Measurements from ENCODE around the gene ZMYND8. TPM values are rescaled to one million over a fixed set of nuclear protein-coding genes. Genes with fewer than 3 reads are reported as not detected.

Gene ZMYND8
- total RNA-seq, 2 donors from 2014 or later = 42.7 to 50.3 TPM

- H3K27ac Mint-ChIP-seq = peak overlapping the region; percentile 32
- H3K4me3 Mint-ChIP-seq = no peak overlapping the region
- H3K9me3 ChIP-seq (ENCODE audit: control insufficient read depth, low read length, poor library complexity, severe bottlenecking) = no peaks in the 10 kb centered on the region
- peaks cover 36% of the 10 kb centered on the region for H3K4me1 Mint-ChIP-seq
- ATAC-seq (no peak), DNase-seq (no peak)
- peaks cover 2% of the 10 kb centered on the region for H3K36me3 Mint-ChIP-seq (ENCODE audit: low read depth)
- no peaks in the 10 kb centered on the region for H3K27me3 Mint-ChIP-seq
Measured at GRCh38 chr20:47326658-47327268, 29.7 kb downstream of the ZMYND8 start.

DNA sequence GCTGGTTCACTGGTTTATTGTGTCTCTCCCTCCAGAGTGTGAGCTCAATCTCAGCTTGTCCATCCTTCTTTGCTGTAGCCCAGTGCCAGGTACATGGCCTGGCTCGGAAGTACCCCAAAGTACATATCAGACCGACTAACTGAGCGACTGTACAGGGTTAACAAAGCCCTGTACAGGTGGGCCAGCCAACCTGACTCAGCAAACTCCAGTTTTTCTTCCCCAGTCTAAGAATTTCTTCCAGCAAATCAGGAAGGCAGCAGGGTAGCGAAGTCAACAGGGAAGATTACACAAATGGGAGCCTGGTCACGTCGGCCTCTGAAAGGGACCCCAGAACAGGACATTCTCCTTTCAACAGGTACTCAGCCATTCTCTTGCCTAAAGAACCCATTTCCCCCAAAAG lies 31.3 kb downstream of the ZMYND8 start:
- H3K4me1 Mint-ChIP-seq = peaks cover 35% of the 10 kb centered on the region
- H3K4me3 Mint-ChIP-seq = no peak overlapping the region
- H3K27ac Mint-ChIP-seq = no peak overlapping the region
- ATAC-seq (no peak), DNase-seq (no peak)
- H3K36me3 Mint-ChIP-seq (ENCODE audit: low read depth) = peaks cover 2% of the 10 kb centered on the region
- H3K27me3 Mint-ChIP-seq = no peaks in the 10 kb centered on the region
- no peaks in the 10 kb centered on the region for H3K9me3 ChIP-seq (ENCODE audit: control insufficient read depth, low read length, poor library complexity, severe bottlenecking)

GRCh38 chr20:47320990-47321805 lies 35.3 kb downstream of the ZMYND8 start:
- no peaks in the 10 kb centered on the region for H3K9me3 ChIP-seq (ENCODE audit: control insufficient read depth, low read length, poor library complexity, severe bottlenecking)
- DNase-seq (no peak), ATAC-seq (no peak)
- Mint-ChIP-seq H3K27me3 (no peaks in the 10 kb centered on the region), H3K4me3 (no peak overlapping the region), H3K36me3 (ENCODE audit: low read depth) (peaks cover 2% of the 10 kb centered on the region), H3K27ac (peak overlapping the region; percentile 84), H3K4me1 (peaks cover 48% of the 10 kb centered on the region)

DNA sequence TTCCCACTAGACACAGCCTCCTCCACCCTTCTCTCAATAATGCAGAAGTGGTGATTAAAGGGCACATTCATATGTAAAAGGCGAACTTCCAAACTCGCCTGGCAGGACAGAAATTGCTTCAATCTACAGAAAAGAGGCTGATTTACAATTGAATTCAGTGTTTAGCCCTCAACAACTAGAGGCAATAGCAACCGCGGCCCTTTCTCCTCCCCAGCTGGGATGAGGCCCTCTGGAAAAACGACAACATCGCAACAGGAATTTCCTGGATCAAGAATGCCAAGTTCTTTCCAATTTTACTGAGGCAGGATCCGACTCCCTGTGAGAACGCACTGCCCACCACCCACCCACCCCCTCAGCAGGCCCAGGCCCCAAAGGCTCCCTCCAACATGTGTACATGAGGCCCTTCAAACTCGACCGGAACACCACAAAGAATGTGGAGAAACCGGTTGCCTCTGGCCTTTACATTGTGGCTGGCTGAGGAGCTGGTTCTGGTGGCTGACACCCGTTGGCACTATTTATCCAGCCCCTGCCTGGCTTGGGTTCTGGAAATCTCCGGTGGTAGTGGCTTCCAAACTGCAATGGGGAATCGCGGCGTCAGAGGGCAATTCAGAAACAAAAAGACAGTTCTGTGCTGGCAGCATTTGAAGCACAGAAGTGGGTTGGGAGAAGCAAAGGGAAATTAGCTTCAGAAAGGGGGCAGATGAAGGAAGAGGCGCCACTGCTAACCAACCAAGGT lies 36.8 kb downstream of the ZMYND8 start:
- Mint-ChIP-seq H3K27ac (no peak overlapping the region), H3K4me1 (peaks cover 48% of the 10 kb centered on the region), H3K27me3 (no peaks in the 10 kb centered on the region), H3K4me3 (no peak overlapping the region), H3K36me3 (ENCODE audit: low read depth) (peaks cover 2% of the 10 kb centered on the region)
- DNase-seq (no peak), ATAC-seq (no peak)
- H3K9me3 ChIP-seq (ENCODE audit: control insufficient read depth, low read length, poor library complexity, severe bottlenecking) = no peaks in the 10 kb centered on the region

GRCh38 chr20:47318586-47319516 lies 37.6 kb downstream of the ZMYND8 start:
- Mint-ChIP-seq H3K4me1 (peaks cover 48% of the 10 kb centered on the region), H3K27me3 (no peaks in the 10 kb centered on the region), H3K27ac (peak overlapping the region; percentile 92), H3K4me3 (peak overlapping the region; percentile 39), H3K36me3 (ENCODE audit: low read depth) (no peaks in the 10 kb centered on the region)
- no peaks in the 10 kb centered on the region for H3K9me3 ChIP-seq (ENCODE audit: control insufficient read depth, low read length, poor library complexity, severe bottlenecking)
- ATAC-seq (no peak), DNase-seq (no peak)

GRCh38 chr20:47318027-47318585 lies 38.4 kb downstream of the ZMYND8 start:
- H3K27me3 Mint-ChIP-seq = no peaks in the 10 kb centered on the region
- H3K27ac Mint-ChIP-seq = peak overlapping the region; percentile 92
- ATAC-seq (no peak), DNase-seq (no peak)
- peaks cover 45% of the 10 kb centered on the region for H3K4me1 Mint-ChIP-seq
- H3K4me3 Mint-ChIP-seq = peak overlapping the region; percentile 69
- H3K9me3 ChIP-seq (ENCODE audit: control insufficient read depth, low read length, poor library complexity, severe bottlenecking) = no peaks in the 10 kb centered on the region
- H3K36me3 Mint-ChIP-seq (ENCODE audit: low read depth) = no peaks in the 10 kb centered on the region

DNA sequence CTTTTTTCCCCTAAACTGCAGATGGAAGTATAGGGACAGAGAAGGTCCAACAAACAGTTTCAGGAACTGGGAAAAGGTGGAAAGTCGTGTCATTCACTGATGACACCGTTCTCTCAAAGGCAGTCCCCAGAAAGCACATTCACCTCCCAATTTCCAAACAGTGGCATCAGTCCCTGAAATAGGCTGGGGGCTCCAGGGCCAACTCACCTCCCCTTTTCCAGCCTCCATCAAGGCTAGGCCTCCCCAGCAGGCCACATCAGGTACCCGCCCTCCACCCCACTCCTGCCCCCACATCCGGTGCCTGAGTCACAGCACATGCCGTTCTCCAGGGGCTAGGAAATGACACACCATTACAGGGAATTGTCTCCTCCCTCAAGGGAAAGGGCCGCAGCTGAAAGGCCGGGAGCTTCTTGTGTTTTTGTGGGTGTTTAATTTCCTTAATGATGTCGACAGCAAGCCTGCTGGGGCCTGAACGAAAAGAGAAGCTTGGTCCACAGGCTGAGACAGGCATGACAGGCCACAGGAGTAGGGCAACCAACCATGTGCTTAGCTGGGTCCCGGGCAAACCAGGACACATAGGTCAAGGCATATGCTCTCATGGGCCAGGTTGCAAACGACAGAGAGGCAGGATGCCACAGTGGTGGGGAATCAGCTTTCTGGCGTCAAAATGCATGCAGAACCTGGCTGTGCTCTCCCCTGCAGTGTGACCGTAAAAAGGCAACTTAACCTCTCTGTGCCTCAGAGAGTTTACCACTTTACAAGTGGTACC lies 39.2 kb downstream of the ZMYND8 start:
- peaks cover 42% of the 10 kb centered on the region for H3K4me1 Mint-ChIP-seq

GRCh38 chr20:47316776-47317126 lies 39.7 kb downstream of the ZMYND8 start:
- peak overlapping the region; percentile 82 for H3K27ac Mint-ChIP-seq
- no peaks in the 10 kb centered on the region for H3K36me3 Mint-ChIP-seq (ENCODE audit: low read depth)
- peak overlapping the region; percentile 21 for H3K4me3 Mint-ChIP-seq
- H3K4me1 Mint-ChIP-seq = peaks cover 42% of the 10 kb centered on the region
- DNase-seq (no peak), ATAC-seq (no peak)
- H3K9me3 ChIP-seq (ENCODE audit: control insufficient read depth, low read length, poor library complexity, severe bottlenecking) = no peaks in the 10 kb centered on the region
- H3K27me3 Mint-ChIP-seq = no peaks in the 10 kb centered on the region

More for the DNA sequence above, 39.2 kb downstream of the ZMYND8 start:
- Mint-ChIP-seq H3K27ac (peak overlapping the region; percentile 92), H3K4me3 (peak overlapping the region; percentile 21), H3K27me3 (no peaks in the 10 kb centered on the region), H3K36me3 (ENCODE audit: low read depth) (no peaks in the 10 kb centered on the region)
- ATAC-seq = peak; percentile 74
- H3K9me3 ChIP-seq (ENCODE audit: control insufficient read depth, low read length, poor library complexity, severe bottlenecking) = no peaks in the 10 kb centered on the region
- DNase-seq = peak in 1 of 3 donors; percentile 16

GRCh38 chr20:47315339-47316056 lies 41.0 kb downstream of the ZMYND8 start:
- Mint-ChIP-seq H3K4me3 (no peak overlapping the region), H3K27ac (peak overlapping the region; percentile 73), H3K4me1 (peaks cover 38% of the 10 kb centered on the region), H3K36me3 (ENCODE audit: low read depth) (no peaks in the 10 kb centered on the region), H3K27me3 (no peaks in the 10 kb centered on the region)
- H3K9me3 ChIP-seq (ENCODE audit: control insufficient read depth, low read length, poor library complexity, severe bottlenecking) = no peaks in the 10 kb centered on the region
- ATAC-seq (no peak), DNase-seq (no peak)

GRCh38 chr20:47314647-47315338 lies 41.7 kb downstream of the ZMYND8 start:
- no peak overlapping the region for H3K4me3 Mint-ChIP-seq
- DNase-seq (no peak), ATAC-seq (no peak)
- H3K27ac Mint-ChIP-seq = peak overlapping the region; percentile 73
- no peaks in the 10 kb centered on the region for H3K36me3 Mint-ChIP-seq (ENCODE audit: low read depth)
- H3K4me1 Mint-ChIP-seq = peaks cover 34% of the 10 kb centered on the region
- no peaks in the 10 kb centered on the region for H3K9me3 ChIP-seq (ENCODE audit: control insufficient read depth, low read length, poor library complexity, severe bottlenecking)
- H3K27me3 Mint-ChIP-seq = no peaks in the 10 kb centered on the region

Measured in T-helper 17 cell (primary cell).